Upper lobe of right lung (tissue), 1 donor: ENCODE measurements around the gene SAMD4B. TPM values are rescaled to one million over a fixed set of nuclear protein-coding genes. Genes with fewer than 3 reads are reported as not detected.
A peak's percentile ranks its signal among the peaks of the same experiment; 100 is the strongest.

ENCODE experiments used
- ATAC-seq: fragments of 200-7000 bp; cut with Tn5 transposase; one replicate; pipeline ENCODE4 v1.9.1; 2020; ENCODE audit warnings: mild to moderate bottlenecking, moderate library complexity
- DNase-seq: peaks from one replicate; pipeline ENCODE4 v3.0.0-alpha.2; 2020
- H3K27ac ChIP-seq: fragments of 200-600 bp; one replicate; pipeline ENCODE4 v1.8.0; 2022
- H3K27me3 ChIP-seq: fragments of 200-600 bp; one replicate; pipeline ENCODE4 v1.8.0; 2022; ENCODE audit warnings: mild to moderate bottlenecking
- H3K36me3 ChIP-seq: fragments of 200-600 bp; one replicate; pipeline ENCODE4 v1.8.0; 2022
- H3K4me1 ChIP-seq: fragments of 200-600 bp; one replicate; pipeline ENCODE4 v1.8.0; 2022
- H3K4me3 ChIP-seq: fragments of 200-600 bp; one replicate; pipeline ENCODE4 v1.8.0; 2022; ENCODE audit warnings: mild to moderate bottlenecking
- H3K9me3 ChIP-seq: fragments of 200-600 bp; one replicate; pipeline ENCODE4 v1.8.0; 2022
- intact Hi-C: fragments of 100-400 bp; cut with DNase I; formaldehyde crosslinking; loops from one replicate; pipeline ENCODE4 v1.11.0; 2022
- total RNA-seq: library from RNA; stranded (reverse); fragmentation: NEBNext Ultra II Directional; extraction: Animal tissue kit (Norgen Biotek cat#: 25700); gene quantifications from one replicate; pipeline ENCODE4 v1.2.1, GENCODE V29; 2021
- TF ChIP-seq, protein P1 (sequence below): fragments of 200-600 bp; IDR thresholded peaks from one replicate; pipeline ENCODE4 v1.8.0; 2022; ENCODE audit warnings: antibody characterized with exemption
- donor health status: DM: no; HTN: yes; CAD: no; lungs with severe emphysema.

SAMD4B gene
- total RNA-seq, 1 donor from 2014 or later = 81.2 TPM

- H3K4me1 ChIP-seq = no peaks in the 10 kb centered on the region
- ATAC-seq = no peak
- H3K27ac ChIP-seq = no peak overlapping the region
- H3K36me3 ChIP-seq = no peaks in the 10 kb centered on the region
- intact Hi-C loops = no loop called here
- H3K4me3 ChIP-seq = no peak overlapping the region
- TF ChIP-seq, protein P1, sequence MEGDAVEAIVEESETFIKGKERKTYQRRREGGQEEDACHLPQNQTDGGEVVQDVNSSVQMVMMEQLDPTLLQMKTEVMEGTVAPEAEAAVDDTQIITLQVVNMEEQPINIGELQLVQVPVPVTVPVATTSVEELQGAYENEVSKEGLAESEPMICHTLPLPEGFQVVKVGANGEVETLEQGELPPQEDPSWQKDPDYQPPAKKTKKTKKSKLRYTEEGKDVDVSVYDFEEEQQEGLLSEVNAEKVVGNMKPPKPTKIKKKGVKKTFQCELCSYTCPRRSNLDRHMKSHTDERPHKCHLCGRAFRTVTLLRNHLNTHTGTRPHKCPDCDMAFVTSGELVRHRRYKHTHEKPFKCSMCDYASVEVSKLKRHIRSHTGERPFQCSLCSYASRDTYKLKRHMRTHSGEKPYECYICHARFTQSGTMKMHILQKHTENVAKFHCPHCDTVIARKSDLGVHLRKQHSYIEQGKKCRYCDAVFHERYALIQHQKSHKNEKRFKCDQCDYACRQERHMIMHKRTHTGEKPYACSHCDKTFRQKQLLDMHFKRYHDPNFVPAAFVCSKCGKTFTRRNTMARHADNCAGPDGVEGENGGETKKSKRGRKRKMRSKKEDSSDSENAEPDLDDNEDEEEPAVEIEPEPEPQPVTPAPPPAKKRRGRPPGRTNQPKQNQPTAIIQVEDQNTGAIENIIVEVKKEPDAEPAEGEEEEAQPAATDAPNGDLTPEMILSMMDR = no peak
- H3K27me3 ChIP-seq = no peaks in the 10 kb centered on the region
- no peak for DNase-seq
- H3K9me3 ChIP-seq = no peaks in the 10 kb centered on the region
Measured at GRCh38 chr19:39299404-39299803, 42.8 kb upstream of the SAMD4B start.

DNA sequence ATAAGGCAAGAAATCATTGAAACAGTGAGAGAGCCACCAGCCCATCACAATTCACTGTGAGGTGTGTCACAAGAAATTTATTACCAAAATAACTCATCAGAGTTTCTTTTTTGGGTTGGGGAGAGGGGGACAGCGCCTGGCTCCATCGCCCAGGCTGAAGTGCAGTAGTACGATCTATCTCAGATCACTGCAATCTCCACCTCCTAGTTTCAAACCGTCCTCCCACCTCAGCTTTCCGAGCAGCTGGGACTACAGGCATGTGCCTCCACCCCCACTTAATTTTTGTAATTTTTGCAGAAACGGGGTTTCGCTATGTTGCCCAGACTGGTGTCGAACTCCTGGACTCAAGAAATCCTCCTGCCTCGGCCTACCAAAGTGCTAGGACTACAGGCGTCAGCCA lies 42.4 kb upstream of the SAMD4B start:
- TF ChIP-seq, protein P1 = no peak
- no peaks in the 10 kb centered on the region for H3K9me3 ChIP-seq
- intact Hi-C loops = no loop called here
- H3K27ac ChIP-seq = no peak overlapping the region
- H3K27me3 ChIP-seq = no peaks in the 10 kb centered on the region
- ATAC-seq (no peak), DNase-seq (no peak)
- no peaks in the 10 kb centered on the region for H3K4me1 ChIP-seq
- no peak overlapping the region for H3K4me3 ChIP-seq
- H3K36me3 ChIP-seq = no peaks in the 10 kb centered on the region

DNA sequence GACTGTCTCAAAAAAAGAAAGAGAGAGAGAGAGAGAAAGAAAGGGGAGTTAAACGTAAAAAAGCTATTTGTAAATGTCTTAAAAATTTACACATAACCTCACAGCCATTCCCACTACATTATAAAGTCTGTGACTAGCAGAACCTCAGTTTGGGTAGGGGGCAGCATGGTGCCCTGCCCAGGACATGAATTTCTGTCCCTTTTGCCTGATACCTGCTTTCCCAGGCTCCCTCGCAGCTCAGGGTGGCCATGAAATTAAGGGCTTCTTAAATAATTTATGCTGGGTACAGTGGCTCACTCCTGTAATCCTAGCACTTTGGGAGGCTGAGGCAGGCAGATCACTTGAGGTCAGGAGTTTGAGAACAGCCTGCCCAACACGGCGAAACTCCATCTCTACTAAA lies 41.2 kb upstream of the SAMD4B start:
- Histone ChIP-seq H3K4me3 (no peak overlapping the region), H3K9me3 (no peaks in the 10 kb centered on the region), H3K36me3 (no peaks in the 10 kb centered on the region), H3K27ac (no peak overlapping the region), H3K27me3 (no peaks in the 10 kb centered on the region), H3K4me1 (no peaks in the 10 kb centered on the region)
- DNase-seq = peak; percentile 16
- TF ChIP-seq, protein P1 = no peak
- ATAC-seq = no peak
- intact Hi-C loops = no loop called here

DNA sequence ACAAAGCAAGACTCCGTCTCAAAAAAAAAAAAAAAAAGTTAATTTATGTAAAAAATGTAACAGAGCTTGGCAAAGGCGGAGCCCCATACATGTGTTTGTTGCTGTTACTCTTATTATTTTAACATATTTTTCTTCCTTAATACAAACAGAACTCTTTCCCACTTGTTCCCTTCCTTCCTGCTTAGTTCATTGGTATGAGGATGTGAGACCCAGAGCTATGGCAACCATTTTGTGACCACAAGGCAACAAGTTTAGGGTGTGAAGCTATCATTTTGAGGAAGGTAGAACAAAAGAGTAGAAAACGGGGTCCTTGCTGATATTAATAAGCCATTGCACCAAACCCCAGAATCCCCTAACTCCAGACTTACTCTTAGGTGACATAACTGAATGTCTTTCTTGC lies 40.7 kb upstream of the SAMD4B start:
- TF ChIP-seq, protein P1 = no peak
- Histone ChIP-seq H3K9me3 (no peaks in the 10 kb centered on the region), H3K27me3 (no peaks in the 10 kb centered on the region), H3K36me3 (no peaks in the 10 kb centered on the region), H3K4me3 (no peak overlapping the region), H3K4me1 (no peaks in the 10 kb centered on the region), H3K27ac (no peak overlapping the region)
- intact Hi-C loops = no loop called here
- no peak for ATAC-seq
- DNase-seq = no peak

GRCh38 chr19:39303373-39304184 lies 38.6 kb upstream of the SAMD4B start:
- intact Hi-C loops = no loop called here
- TF ChIP-seq, protein P1 = no peak
- no peak for DNase-seq
- Histone ChIP-seq H3K4me1 (no peaks in the 10 kb centered on the region), H3K36me3 (no peaks in the 10 kb centered on the region), H3K27me3 (peaks cover 18% of the 10 kb centered on the region), H3K27ac (no peak overlapping the region), H3K4me3 (no peak overlapping the region), H3K9me3 (no peaks in the 10 kb centered on the region)
- ATAC-seq = peak; percentile 45

DNA sequence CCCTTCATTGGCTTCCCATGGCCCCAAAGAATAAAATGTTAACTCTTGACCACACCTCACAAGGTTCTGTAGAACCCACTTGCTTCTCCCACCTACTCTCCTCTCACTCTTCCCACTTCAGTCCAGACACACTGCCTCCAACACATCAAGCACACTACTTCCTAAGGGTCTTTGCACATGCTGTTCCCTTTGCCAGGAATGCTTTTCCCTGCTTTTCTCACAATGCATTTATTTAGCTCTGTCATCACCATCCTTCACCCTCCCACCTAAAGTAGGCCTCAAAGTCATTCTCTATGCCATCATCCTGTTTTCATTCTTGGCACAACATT lies 38.1 kb upstream of the SAMD4B start:
- ATAC-seq = no peak
- Histone ChIP-seq H3K9me3 (no peaks in the 10 kb centered on the region), H3K4me3 (no peak overlapping the region), H3K36me3 (no peaks in the 10 kb centered on the region), H3K27me3 (peaks cover 18% of the 10 kb centered on the region), H3K4me1 (no peaks in the 10 kb centered on the region), H3K27ac (no peak overlapping the region)
- no peak for DNase-seq
- intact Hi-C loops = no loop called here
- TF ChIP-seq, protein P1 = no peak
